HepG2 (cell line): ENCODE data around the gene C20orf204. TPM values are rescaled to one million over a fixed set of nuclear protein-coding genes. Genes with fewer than 3 reads are reported as not detected.

Experiments used
- BRD4 ChIP-seq: sonication (generic); formaldehyde crosslinking; IDR thresholded peaks from 2 replicates; pipeline ENCODE4 v1.4.0; 2020; ENCODE audit warnings: missing genetic modification reagents
- CHD2 ChIP-seq: IDR thresholded peaks from 2 replicates; pipeline ENCODE4 v1.6.1; 2011; ENCODE audit warnings: low read depth, low read length, improper control_type of control experiment
- IKZF5 ChIP-seq: IDR thresholded peaks from 2 replicates; pipeline ENCODE4 v1.6.1; 2018; ENCODE audit warnings: missing genetic modification reagents, mild to moderate bottlenecking, missing compliant biosample characterization
- KDM5B ChIP-seq: sonication (generic); formaldehyde crosslinking; IDR thresholded peaks from 2 replicates; pipeline ENCODE4 v1.4.0; 2020; ENCODE audit warnings: missing genetic modification reagents, mild to moderate bottlenecking, borderline replicate concordance
- LRRFIP1 ChIP-seq: sonication (generic); formaldehyde crosslinking; conservative IDR thresholded peaks from 2 replicates; pipeline ENCODE4 v1.4.0; 2020; ENCODE audit warnings: missing genetic modification reagents
- NPAS2 ChIP-seq: sonication (generic); formaldehyde crosslinking; IDR thresholded peaks from 2 replicates; pipeline ENCODE4 v1.8.0; 2022; ENCODE audit warnings: mild to moderate bottlenecking, missing genetic modification reagents, borderline replicate concordance
- ZBTB42 ChIP-seq: sonication (generic); formaldehyde crosslinking; IDR thresholded peaks from 2 replicates; pipeline ENCODE4 v1.5.0; 2020; ENCODE audit warnings: mild to moderate bottlenecking, missing genetic modification reagents
- ZFY ChIP-seq: sonication (generic); formaldehyde crosslinking; IDR thresholded peaks from 2 replicates; pipeline ENCODE4 v1.4.0; 2020; ENCODE audit warnings: missing genetic modification reagents
- ZNF354B ChIP-seq: sonication (generic); formaldehyde crosslinking; IDR thresholded peaks from 2 replicates; pipeline ENCODE4 v1.8.0; 2022; ENCODE audit warnings: mild to moderate bottlenecking, missing genetic modification reagents
- ZNF432 ChIP-seq: sonication (generic); formaldehyde crosslinking; IDR thresholded peaks from 2 replicates; pipeline ENCODE4 v1.5.0; 2020; ENCODE audit warnings: missing genetic modification reagents, mild to moderate bottlenecking, borderline replicate concordance
- ZNF605 ChIP-seq: sonication (generic); formaldehyde crosslinking; IDR thresholded peaks from 2 replicates; pipeline ENCODE4 v1.8.0; 2022; ENCODE audit warnings: mild to moderate bottlenecking, missing genetic modification reagents
- ZNF766 ChIP-seq: sonication (generic); formaldehyde crosslinking; IDR thresholded peaks from 2 replicates; pipeline ENCODE4 v1.5.0; 2020; ENCODE audit warnings: missing genetic modification reagents, borderline replicate concordance
- ZNF841 ChIP-seq: sonication (generic); formaldehyde crosslinking; IDR thresholded peaks from 2 replicates; pipeline ENCODE4 v1.8.1; 2023; ENCODE audit warnings: missing genetic modification reagents, borderline replicate concordance
- polyA plus RNA-seq, 8 experiments: library from polyadenylated mRNA; depleted of rRNA in 3 of 8; stranded (reverse) in 7 of 8; unstranded in 1 of 8; fragments of >200 nt; fragmentation: Illumina TruSeq in 4 of 8; extraction: Trizol in 4 of 8; gene quantifications; 2 replicates each; pipeline versions ENCODE4 v1.2.1 to v1.2.3, GENCODE V29; 2011 to 2016; ENCODE audit warnings: low read depth in 4 of 8, missing spikeins in 1 of 8, mixed read lengths in 1 of 8; ENCODE audit not compliant: insufficient read depth in 1 of 8
- total RNA-seq, 5 experiments: library from RNA; depleted of rRNA; stranded (reverse); fragments of >200 nt; fragmentation: Illumina TruSeq; extraction: Trizol; gene quantifications; 2 replicates each; pipeline ENCODE4 v1.2.3, GENCODE V29; 2016; ENCODE audit warnings: low read depth in 1 of 5
- TF ChIP-seq, protein P1 (sequence below): sonication (generic); formaldehyde crosslinking; IDR thresholded peaks from 2 replicates; pipeline ENCODE4 v1.4.0; 2020; ENCODE audit warnings: missing genetic modification reagents, mild to moderate bottlenecking, borderline replicate concordance
- TF ChIP-seq, protein P2 (sequence below): IDR thresholded peaks from 2 replicates; pipeline ENCODE4 v1.6.1; 2012; ENCODE audit warnings: low read length, improper control_type of control experiment
- TF ChIP-seq, protein P3 (sequence below): sonication (generic); formaldehyde crosslinking; IDR thresholded peaks from 2 replicates; pipeline ENCODE4 v1.8.0; 2022; ENCODE audit warnings: mild to moderate bottlenecking, missing genetic modification reagents, moderate library complexity

The C20orf204 gene
- total and polyA plus RNA-seq, 2 of the 13 experiments (the other 11 are each of a cell fraction or from before 2014, with no cell fraction given), result 22.1 to 80.0 TPM

- TF ChIP-seq, protein P1, sequence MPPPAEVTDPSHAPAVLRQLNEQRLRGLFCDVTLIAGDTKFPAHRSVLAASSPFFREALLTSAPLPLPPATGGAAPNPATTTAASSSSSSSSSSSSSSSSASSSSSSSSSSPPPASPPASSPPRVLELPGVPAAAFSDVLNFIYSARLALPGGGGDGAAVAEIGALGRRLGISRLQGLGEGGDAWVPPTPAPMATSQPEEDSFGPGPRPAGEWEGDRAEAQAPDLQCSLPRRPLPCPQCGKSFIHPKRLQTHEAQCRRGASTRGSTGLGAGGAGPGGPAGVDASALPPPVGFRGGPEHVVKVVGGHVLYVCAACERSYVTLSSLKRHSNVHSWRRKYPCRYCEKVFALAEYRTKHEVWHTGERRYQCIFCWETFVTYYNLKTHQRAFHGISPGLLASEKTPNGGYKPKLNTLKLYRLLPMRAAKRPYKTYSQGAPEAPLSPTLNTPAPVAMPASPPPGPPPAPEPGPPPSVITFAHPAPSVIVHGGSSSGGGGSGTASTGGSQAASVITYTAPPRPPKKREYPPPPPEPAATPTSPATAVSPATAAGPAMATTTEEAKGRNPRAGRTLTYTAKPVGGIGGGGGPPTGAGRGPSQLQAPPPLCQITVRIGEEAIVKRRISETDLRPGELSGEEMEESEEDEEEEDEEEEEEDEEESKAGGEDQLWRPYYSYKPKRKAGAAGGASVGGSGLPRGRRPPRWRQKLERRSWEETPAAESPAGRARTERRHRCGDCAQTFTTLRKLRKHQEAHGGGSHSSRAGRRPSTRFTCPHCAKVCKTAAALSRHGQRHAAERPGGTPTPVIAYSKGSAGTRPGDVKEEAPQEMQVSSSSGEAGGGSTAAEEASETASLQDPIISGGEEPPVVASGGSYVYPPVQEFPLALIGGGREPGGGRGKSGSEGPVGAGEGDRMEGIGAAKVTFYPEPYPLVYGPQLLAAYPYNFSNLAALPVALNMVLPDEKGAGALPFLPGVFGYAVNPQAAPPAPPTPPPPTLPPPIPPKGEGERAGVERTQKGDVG, result no peak
- TF ChIP-seq ZNF766 (no peak), BRD4 (CRISPR knock-in tag) (no peak), ZNF605 (CRISPR knock-in tag) (peak; percentile 64), IKZF5 (CRISPR knock-in tag) (0 out of 2 replicates have a peak, but pooled peaks have one; percentile 36), ZBTB42 (CRISPR knock-in tag) (peak; percentile 79; the same call in 1 of the 2 replicates), KDM5B (CRISPR knock-in tag) (peak; percentile 52; the same call in 1 of the 2 replicates), NPAS2 (CRISPR knock-in tag) (no peak), ZNF354B (CRISPR knock-in tag) (no peak), LRRFIP1 (0 out of 2 replicates have a peak, but pooled peaks have one; percentile 63), ZFY (CRISPR knock-in tag) (peak; percentile 40), ZNF432 (CRISPR knock-in tag) (no peak), ZNF841 (CRISPR knock-in tag) (no peak), CHD2 (no peak)
- TF ChIP-seq, protein P2, sequence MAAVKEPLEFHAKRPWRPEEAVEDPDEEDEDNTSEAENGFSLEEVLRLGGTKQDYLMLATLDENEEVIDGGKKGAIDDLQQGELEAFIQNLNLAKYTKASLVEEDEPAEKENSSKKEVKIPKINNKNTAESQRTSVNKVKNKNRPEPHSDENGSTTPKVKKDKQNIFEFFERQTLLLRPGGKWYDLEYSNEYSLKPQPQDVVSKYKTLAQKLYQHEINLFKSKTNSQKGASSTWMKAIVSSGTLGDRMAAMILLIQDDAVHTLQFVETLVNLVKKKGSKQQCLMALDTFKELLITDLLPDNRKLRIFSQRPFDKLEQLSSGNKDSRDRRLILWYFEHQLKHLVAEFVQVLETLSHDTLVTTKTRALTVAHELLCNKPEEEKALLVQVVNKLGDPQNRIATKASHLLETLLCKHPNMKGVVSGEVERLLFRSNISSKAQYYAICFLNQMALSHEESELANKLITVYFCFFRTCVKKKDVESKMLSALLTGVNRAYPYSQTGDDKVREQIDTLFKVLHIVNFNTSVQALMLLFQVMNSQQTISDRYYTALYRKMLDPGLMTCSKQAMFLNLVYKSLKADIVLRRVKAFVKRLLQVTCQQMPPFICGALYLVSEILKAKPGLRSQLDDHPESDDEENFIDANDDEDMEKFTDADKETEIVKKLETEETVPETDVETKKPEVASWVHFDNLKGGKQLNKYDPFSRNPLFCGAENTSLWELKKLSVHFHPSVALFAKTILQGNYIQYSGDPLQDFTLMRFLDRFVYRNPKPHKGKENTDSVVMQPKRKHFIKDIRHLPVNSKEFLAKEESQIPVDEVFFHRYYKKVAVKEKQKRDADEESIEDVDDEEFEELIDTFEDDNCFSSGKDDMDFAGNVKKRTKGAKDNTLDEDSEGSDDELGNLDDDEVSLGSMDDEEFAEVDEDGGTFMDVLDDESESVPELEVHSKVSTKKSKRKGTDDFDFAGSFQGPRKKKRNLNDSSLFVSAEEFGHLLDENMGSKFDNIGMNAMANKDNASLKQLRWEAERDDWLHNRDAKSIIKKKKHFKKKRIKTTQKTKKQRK, result no peak
- TF ChIP-seq, protein P3, sequence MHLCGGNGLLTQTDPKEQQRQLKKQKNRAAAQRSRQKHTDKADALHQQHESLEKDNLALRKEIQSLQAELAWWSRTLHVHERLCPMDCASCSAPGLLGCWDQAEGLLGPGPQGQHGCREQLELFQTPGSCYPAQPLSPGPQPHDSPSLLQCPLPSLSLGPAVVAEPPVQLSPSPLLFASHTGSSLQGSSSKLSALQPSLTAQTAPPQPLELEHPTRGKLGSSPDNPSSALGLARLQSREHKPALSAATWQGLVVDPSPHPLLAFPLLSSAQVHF (CRISPR knock-in tag), result no peak
These were observed 4.5 kb downstream of the C20orf204 start (continued) for GRCh38 chr20:64040231-64041039.
